Suprapubic skin (tissue), 4 donors: Measurements from ENCODE around the gene GCSH.

Source experiments
- POLR2A ChIP-seq, 2 donors: fragments of 450-650 bp; IDR thresholded peaks; one replicate each; pipeline ENCODE4 v1.6.1; 2017; ENCODE audit warnings: antibody characterized with exemption in 2 of 2, mild to moderate bottlenecking in 2 of 2, moderate library complexity in 2 of 2
- POLR2AphosphoS5 ChIP-seq, 3 donors: sonication (generic); formaldehyde crosslinking; IDR thresholded peaks; one replicate each; pipeline ENCODE4 v1.6.1; 2017; ENCODE audit warnings: antibody characterized with exemption in 3 of 3
- TF ChIP-seq, protein P1 (sequence below), 2 donors: fragments of 200-600 bp in 1 of 2; fragments of 450-650 bp in 1 of 2; sonication (generic) in 1 of 2; IDR thresholded peaks; one replicate each; pipeline ENCODE4 v1.5.1; 2016 to 2019; ENCODE audit warnings: antibody characterized with exemption in 2 of 2, mild to moderate bottlenecking in 1 of 2, moderate library complexity in 1 of 2

- TF ChIP-seq, protein P1, sequence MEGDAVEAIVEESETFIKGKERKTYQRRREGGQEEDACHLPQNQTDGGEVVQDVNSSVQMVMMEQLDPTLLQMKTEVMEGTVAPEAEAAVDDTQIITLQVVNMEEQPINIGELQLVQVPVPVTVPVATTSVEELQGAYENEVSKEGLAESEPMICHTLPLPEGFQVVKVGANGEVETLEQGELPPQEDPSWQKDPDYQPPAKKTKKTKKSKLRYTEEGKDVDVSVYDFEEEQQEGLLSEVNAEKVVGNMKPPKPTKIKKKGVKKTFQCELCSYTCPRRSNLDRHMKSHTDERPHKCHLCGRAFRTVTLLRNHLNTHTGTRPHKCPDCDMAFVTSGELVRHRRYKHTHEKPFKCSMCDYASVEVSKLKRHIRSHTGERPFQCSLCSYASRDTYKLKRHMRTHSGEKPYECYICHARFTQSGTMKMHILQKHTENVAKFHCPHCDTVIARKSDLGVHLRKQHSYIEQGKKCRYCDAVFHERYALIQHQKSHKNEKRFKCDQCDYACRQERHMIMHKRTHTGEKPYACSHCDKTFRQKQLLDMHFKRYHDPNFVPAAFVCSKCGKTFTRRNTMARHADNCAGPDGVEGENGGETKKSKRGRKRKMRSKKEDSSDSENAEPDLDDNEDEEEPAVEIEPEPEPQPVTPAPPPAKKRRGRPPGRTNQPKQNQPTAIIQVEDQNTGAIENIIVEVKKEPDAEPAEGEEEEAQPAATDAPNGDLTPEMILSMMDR (IDR thresholded peaks at IDR 0.05), result no peak
- no peak for TF ChIP-seq POLR2AphosphoS5 (IDR thresholded peaks at IDR 0.05)
- TF ChIP-seq POLR2A (IDR thresholded peaks at IDR 0.05), result no peak
Measured at GRCh38 chr16:81088836-81089235, 7.4 kb downstream of the GCSH start.
